Activated CD4-positive, alpha-beta T cell treated with anti-CD3 and anti-CD28 coated beads for 36 hours (primary cell): Measurements from ENCODE around the gene MBD5. TPM values are rescaled to one million over a fixed set of nuclear protein-coding genes. Genes with fewer than 3 reads are reported as not detected.
A peak's percentile ranks its signal among the peaks of the same experiment; 100 is the strongest.

Experiments
- ATAC-seq: fragments of 200-7000 bp; cut with Tn5 transposase; one replicate; pipeline ENCODE4 v1.10.0; 2021; ENCODE audit warnings: mild to moderate bottlenecking, moderate library complexity
- CTCF ChIA-PET: fragments of 350-600 bp; sonication (Branson Sonifier 250); formaldehyde crosslinking; loops from one replicate; lab custom pipeline; 2021; ENCODE audit warnings: antibody characterized with exemption; lab: Charles Lee
- POLR2A ChIA-PET: fragments of 350-600 bp; sonication (Branson Sonifier 250); formaldehyde crosslinking; loops from one replicate; lab custom pipeline; 2021; ENCODE audit warnings: antibody characterized with exemption, inconsistent platforms; lab: Charles Lee
- DNase-seq: peaks from one replicate; pipeline ENCODE4 v3.0.0-alpha.2; 2020
- H3K27ac Mint-ChIP-seq: one replicate; pipeline ENCODE4 v1.8.0; 2021; ENCODE audit warnings: mixed read lengths
- H3K27me3 Mint-ChIP-seq: one replicate; pipeline ENCODE4 v1.8.0; 2021; ENCODE audit warnings: mixed read lengths
- H3K36me3 Mint-ChIP-seq: one replicate; pipeline ENCODE4 v1.8.0; 2021; ENCODE audit warnings: low read depth, mixed read lengths
- H3K4me1 Mint-ChIP-seq: one replicate; pipeline ENCODE4 v1.8.0; 2021; ENCODE audit warnings: mixed read lengths
- H3K4me3 Mint-ChIP-seq: one replicate; pipeline ENCODE4 v1.8.0; 2021; ENCODE audit warnings: mild to moderate bottlenecking, moderate library complexity, mixed read lengths
- H3K9me3 Mint-ChIP-seq: one replicate; pipeline ENCODE4 v1.8.0; 2021; ENCODE audit warnings: low read depth, mixed read lengths
- intact Hi-C, 2 experiments: fragments of 100-400 bp; cut with DNase I in 1 of 2; cut with micrococcal nuclease in 1 of 2; formaldehyde crosslinking; loops; one replicate each; pipeline versions ENCODE4 v1.14.2 to v1.15.1; 2022 to 2024; cut with DNase I, micrococcal nuclease
- total RNA-seq, 2 experiments: library from RNA; stranded (reverse); gene quantifications; one replicate each; pipeline ENCODE4 v1.2.3, GENCODE V29; 2021

The MBD5 gene
- total RNA-seq, 2 experiments from 2014 or later = 20.1 to 26.5 TPM

GRCh38 chr2:148546270-148546669 lies 525.4 kb downstream of the MBD5 start:
- Mint-ChIP-seq H3K27me3 (no peaks in the 10 kb centered on the region), H3K4me3 (no peak overlapping the region), H3K36me3 (no peaks in the 10 kb centered on the region), H3K9me3 (no peaks in the 10 kb centered on the region), H3K27ac (peak overlapping the region; percentile 58), H3K4me1 (peaks cover 28% of the 10 kb centered on the region)
- POLR2A ChIA-PET = interaction anchor here (0.6 kb wide), 1 partner anchor 67 kb away, joined by 7 read pairs; no protein-coding TSS in a partner anchor
- CTCF ChIA-PET = interaction anchor here (0.8 kb wide), 1 partner anchor 13 kb away, joined by 3 read pairs; no protein-coding TSS in a partner anchor
- intact Hi-C loops = no loop called here
- ATAC-seq = peak; percentile 10
- no peak for DNase-seq

DNA sequence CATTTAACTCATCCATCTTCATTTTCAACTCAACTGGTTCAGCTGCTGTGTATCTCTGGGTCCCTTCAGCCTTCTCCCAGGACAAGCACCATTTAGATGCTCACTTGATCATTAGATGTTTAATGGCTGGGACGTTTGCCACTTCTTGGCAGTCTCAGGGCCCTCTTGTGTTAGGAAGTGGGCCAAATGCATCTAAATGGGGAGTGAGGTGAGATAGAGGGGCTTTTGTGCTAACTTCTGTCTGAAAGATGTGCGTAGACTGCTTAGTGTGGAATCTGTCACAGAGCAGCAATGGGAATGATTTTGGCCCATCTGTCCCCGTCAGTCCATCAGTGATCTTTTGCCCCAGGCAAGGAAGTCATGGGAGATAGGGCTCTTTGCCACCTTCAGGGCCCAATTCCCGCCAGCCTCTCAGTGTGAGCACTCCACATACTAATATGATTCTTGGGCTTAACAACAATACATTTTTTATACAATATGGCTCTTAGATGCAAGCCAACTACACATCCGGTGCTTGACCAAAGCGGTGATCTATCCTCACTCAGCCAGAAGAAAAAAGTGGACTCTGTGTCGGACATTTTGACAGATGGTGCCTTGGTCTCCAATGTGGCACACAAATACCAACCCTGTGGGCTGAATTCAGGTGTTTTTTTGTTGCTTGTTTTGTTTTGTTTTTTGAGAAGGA lies 528.0 kb downstream of the MBD5 start:
- CTCF ChIA-PET = no interaction called here
- ATAC-seq (no peak), DNase-seq (no peak)
- Mint-ChIP-seq H3K4me1 (peaks cover 26% of the 10 kb centered on the region), H3K4me3 (no peak overlapping the region), H3K27ac (no peak overlapping the region), H3K27me3 (no peaks in the 10 kb centered on the region), H3K36me3 (no peaks in the 10 kb centered on the region), H3K9me3 (no peaks in the 10 kb centered on the region)
- POLR2A ChIA-PET = no interaction called here
- intact Hi-C loops = no loop called here

- H3K9me3 Mint-ChIP-seq = no peaks in the 10 kb centered on the region
- no peaks in the 10 kb centered on the region for H3K27me3 Mint-ChIP-seq
- peaks cover 2% of the 10 kb centered on the region for H3K4me1 Mint-ChIP-seq
- no peak overlapping the region for H3K4me3 Mint-ChIP-seq
- peak; percentile 51 for DNase-seq
- intact Hi-C loops = loop anchor here in 1 of 2 experiments (2.0 kb wide), 2 partner anchors 50 to 92 kb away; partner anchors contain the start of gene EPC2
- ATAC-seq = peak; percentile 78
- ChIA-PET POLR2A (interaction anchor here (0.6 to 2.0 kb wide), 2 partner anchors 28 to 91 kb away, joined by 3 to 8 read pairs; no protein-coding TSS in a partner anchor), CTCF (interaction anchor here (1.1 to 2.3 kb wide), 8 partner anchors 8 to 563 kb away, joined by 3 to 14 read pairs (median 6); no protein-coding TSS in a partner anchor)
- no peaks in the 10 kb centered on the region for H3K36me3 Mint-ChIP-seq
- H3K27ac Mint-ChIP-seq = no peak overlapping the region
Measured at GRCh38 chr2:148552675-148553331, 531.9 kb downstream of the MBD5 start.

DNA sequence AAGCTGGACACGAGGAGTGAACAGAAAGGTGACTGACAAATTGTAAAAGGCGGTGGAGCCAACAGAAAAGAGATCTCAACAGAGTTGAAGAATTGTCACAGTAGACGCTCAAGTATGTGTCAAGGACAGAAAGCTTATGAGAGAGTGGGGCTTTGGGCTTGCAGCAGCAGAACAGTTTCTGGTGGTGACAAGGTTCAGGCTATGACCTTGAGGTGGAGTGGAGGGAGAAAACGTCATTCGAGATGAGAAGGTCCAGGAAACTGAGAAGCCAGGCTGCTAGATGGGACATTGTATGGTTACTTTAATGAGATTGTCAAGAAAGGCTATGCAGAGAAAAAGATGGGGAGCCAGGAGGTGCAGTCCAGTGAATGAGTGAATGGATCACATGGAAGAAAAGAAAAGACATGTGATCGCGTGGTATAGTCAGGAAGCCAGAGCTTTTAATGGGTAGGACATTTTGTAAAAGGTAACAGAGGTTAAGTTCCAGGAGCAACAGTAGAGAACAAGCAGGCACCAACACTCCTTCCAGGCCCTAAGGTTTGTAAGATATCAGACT lies 532.5 kb downstream of the MBD5 start:
- ATAC-seq (peak; percentile 38), DNase-seq (no peak)
- Mint-ChIP-seq H3K27ac (no peak overlapping the region), H3K36me3 (no peaks in the 10 kb centered on the region), H3K4me1 (peaks cover 2% of the 10 kb centered on the region), H3K9me3 (no peaks in the 10 kb centered on the region), H3K27me3 (no peaks in the 10 kb centered on the region), H3K4me3 (no peak overlapping the region)
- intact Hi-C loops = loop anchor here in 1 of 2 experiments (2.0 kb wide), 2 partner anchors 49 to 91 kb away; partner anchors contain the start of gene EPC2
- POLR2A ChIA-PET = interaction anchor here (0.6 to 2.0 kb wide), 2 partner anchors 29 to 90 kb away, joined by 3 to 8 read pairs; no protein-coding TSS in a partner anchor
- CTCF ChIA-PET = interaction anchor here (0.9 to 2.3 kb wide), 8 partner anchors 13 to 563 kb away, joined by 3 to 14 read pairs (median 4); no protein-coding TSS in a partner anchor

- Mint-ChIP-seq H3K36me3 (no peaks in the 10 kb centered on the region), H3K4me1 (peaks cover 2% of the 10 kb centered on the region), H3K27me3 (no peaks in the 10 kb centered on the region), H3K27ac (no peak overlapping the region), H3K9me3 (no peaks in the 10 kb centered on the region), H3K4me3 (no peak overlapping the region)
- no peak for DNase-seq
- ChIA-PET POLR2A (interaction anchor here (1.3 kb wide), 1 partner anchor 30 kb away, joined by 3 read pairs; no protein-coding TSS in a partner anchor), CTCF (interaction anchor here (0.7 to 0.9 kb wide), 2 partner anchors 9 to 21 kb away, joined by 4 read pairs; no protein-coding TSS in a partner anchor)
- no peak for ATAC-seq
- intact Hi-C loops = no loop called here
Measured at GRCh38 chr2:148554459-148555247, 533.8 kb downstream of the MBD5 start.

DNA sequence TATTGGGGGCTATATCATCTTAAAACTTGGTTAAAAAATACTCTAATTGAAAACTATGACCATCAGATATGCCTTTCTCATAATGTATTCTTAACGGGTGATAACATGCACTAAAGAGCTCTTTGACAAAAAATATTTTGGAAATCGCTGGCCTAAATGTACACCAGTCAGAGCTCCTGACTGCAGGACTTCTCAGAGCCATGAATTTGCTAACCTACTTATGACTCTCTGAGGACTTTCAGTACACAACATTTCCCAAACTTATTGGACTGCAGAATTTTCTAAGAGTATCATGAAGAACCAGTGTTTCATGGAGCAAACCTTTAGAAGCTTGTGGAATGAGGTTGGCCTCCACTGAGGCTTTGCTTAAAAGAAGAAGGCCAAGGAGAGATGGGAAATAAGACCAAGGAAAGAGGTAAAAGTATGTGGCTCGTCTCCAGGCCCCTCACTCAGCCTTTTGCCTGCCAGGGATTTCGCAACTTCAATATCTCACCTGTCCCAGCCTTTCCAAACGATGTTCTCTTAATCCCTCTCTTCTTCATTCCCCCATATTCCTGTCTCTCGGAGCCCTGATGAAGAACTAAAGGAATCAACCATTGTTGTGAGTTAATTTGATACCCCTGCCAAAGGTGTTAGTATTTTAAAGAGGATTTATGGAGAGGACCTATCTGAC lies 534.9 kb downstream of the MBD5 start:
- H3K36me3 Mint-ChIP-seq = no peaks in the 10 kb centered on the region
- no peaks in the 10 kb centered on the region for H3K27me3 Mint-ChIP-seq
- ATAC-seq (no peak), DNase-seq (no peak)
- H3K4me3 Mint-ChIP-seq = no peak overlapping the region
- intact Hi-C loops = no loop called here
- H3K27ac Mint-ChIP-seq = no peak overlapping the region
- ChIA-PET CTCF (interaction anchor here (1.2 kb wide), 1 partner anchor 47 kb away, joined by 3 read pairs; no protein-coding TSS in a partner anchor), POLR2A (interaction anchor here (0.6 to 1.3 kb wide), 2 partner anchors 31 to 34 kb away, joined by 3 read pairs; no protein-coding TSS in a partner anchor)
- peaks cover 2% of the 10 kb centered on the region for H3K4me1 Mint-ChIP-seq
- H3K9me3 Mint-ChIP-seq = no peaks in the 10 kb centered on the region

DNA sequence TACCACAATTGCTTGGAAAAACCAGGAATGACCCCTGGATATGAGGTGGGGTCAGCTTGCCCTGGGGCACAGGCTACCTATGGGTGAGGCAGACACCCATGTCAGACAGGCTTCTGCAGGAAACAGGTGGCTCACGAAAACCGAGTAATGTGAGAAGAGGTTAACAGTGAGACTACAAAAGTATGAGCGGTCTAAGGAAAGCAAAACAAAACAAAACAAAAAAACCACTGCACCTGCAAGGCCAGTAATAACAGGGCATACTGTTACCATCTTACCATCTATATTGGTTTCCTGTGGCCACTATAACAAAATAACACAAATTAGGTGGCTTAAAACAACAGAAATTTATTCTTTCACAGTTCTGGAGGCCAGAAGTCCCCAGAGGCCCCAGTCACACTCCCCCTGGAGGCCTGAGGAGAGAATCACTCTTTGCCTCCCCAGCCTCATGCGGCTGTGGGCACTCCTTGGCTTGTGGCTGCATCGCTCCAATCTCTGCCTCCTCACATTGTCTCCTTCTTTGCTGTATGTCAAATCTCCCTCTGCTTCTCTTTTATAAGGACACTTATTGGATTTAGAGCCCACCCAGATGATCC lies 537.0 kb downstream of the MBD5 start:
- H3K36me3 Mint-ChIP-seq = no peaks in the 10 kb centered on the region
- no peak overlapping the region for H3K27ac Mint-ChIP-seq
- ATAC-seq = peak; percentile 68
- DNase-seq = peak; percentile 38
- H3K9me3 Mint-ChIP-seq = no peaks in the 10 kb centered on the region
- no peaks in the 10 kb centered on the region for H3K27me3 Mint-ChIP-seq
- H3K4me1 Mint-ChIP-seq = no peaks in the 10 kb centered on the region
- no peak overlapping the region for H3K4me3 Mint-ChIP-seq
- intact Hi-C loops = no loop called here
- POLR2A ChIA-PET = no interaction called here
- CTCF ChIA-PET = no interaction called here

- ChIA-PET CTCF (interaction anchor here (1.3 to 2.0 kb wide), 2 partner anchors 9 to 367 kb away, joined by 3 to 8 read pairs; no protein-coding TSS in a partner anchor), POLR2A (no interaction called here)
- DNase-seq = no peak
Measured at GRCh38 chr2:148560496-148560895, 539.6 kb downstream of the MBD5 start.

GRCh38 chr2:148561389-148561788 lies 540.5 kb downstream of the MBD5 start:
- Mint-ChIP-seq H3K36me3 (no peaks in the 10 kb centered on the region), H3K27me3 (no peaks in the 10 kb centered on the region), H3K9me3 (no peaks in the 10 kb centered on the region), H3K4me1 (no peaks in the 10 kb centered on the region), H3K27ac (no peak overlapping the region), H3K4me3 (no peak overlapping the region)
- CTCF ChIA-PET = interaction anchor here (2.0 kb wide), 1 partner anchor 10 kb away, joined by 8 read pairs; no protein-coding TSS in a partner anchor
- DNase-seq (no peak), ATAC-seq (no peak)
- intact Hi-C loops = no loop called here
- POLR2A ChIA-PET = no interaction called here

More at GRCh38 chr2:148560496-148560895, 539.6 kb downstream of the MBD5 start:
- no peak overlapping the region for H3K4me3 Mint-ChIP-seq
- no peak overlapping the region for H3K27ac Mint-ChIP-seq
- no peak for ATAC-seq
- no peaks in the 10 kb centered on the region for H3K4me1 Mint-ChIP-seq
- no peaks in the 10 kb centered on the region for H3K27me3 Mint-ChIP-seq
- no peaks in the 10 kb centered on the region for H3K9me3 Mint-ChIP-seq
- intact Hi-C loops = no loop called here
- H3K36me3 Mint-ChIP-seq = no peaks in the 10 kb centered on the region
